Neutrophil (primary cell): ENCODE results near the gene TOPBP1.

Experiments used
- H3K27ac ChIP-seq: fragments of 200-600 bp; sonication (generic); 2 replicates; pipeline ENCODE4 v1.5.1; 2016; ENCODE audit warnings: mild to moderate bottlenecking, moderate library complexity
- H3K27me3 ChIP-seq: fragments of 200-600 bp; sonication (generic); 2 replicates; pipeline ENCODE4 v1.6.0; 2016; ENCODE audit warnings: mild to moderate bottlenecking
- H3K36me3 ChIP-seq: fragments of 200-600 bp; sonication (generic); 2 replicates; pipeline ENCODE4 v1.5.1; 2017
- H3K4me1 ChIP-seq, 2 experiments: fragments of 200-600 bp in 1 of 2; sonication (generic) in 1 of 2; 1 replicate in 1 of 2; 2 replicates in 1 of 2; pipeline versions ENCODE4 v1.5.1 to v1.6.1; 2013 to 2016; ENCODE audit warnings: low read depth in 1 of 2, low read length in 1 of 2, mild to moderate bottlenecking in 1 of 2, moderate library complexity in 1 of 2; ENCODE audit not compliant: control insufficient read depth in 1 of 2, insufficient read depth in 1 of 2
- H3K4me3 ChIP-seq, 2 experiments: fragments of 200-600 bp in 1 of 2; sonication (generic) in 1 of 2; 1 replicate in 1 of 2; 2 replicates in 1 of 2; pipeline ENCODE4 v1.5.1; 2013 to 2016; ENCODE audit warnings: low read depth in 1 of 2, low read length in 1 of 2, mild to moderate bottlenecking in 1 of 2, moderate library complexity in 1 of 2
- H3K9me3 ChIP-seq: fragments of 200-600 bp; sonication (generic); 2 replicates; pipeline ENCODE4 v1.5.1; 2016
- CTCF ChIP-seq: fragments of 200-600 bp; sonication (generic); IDR thresholded peaks from 2 replicates; pipeline ENCODE4 v1.5.1; 2016; ENCODE audit warnings: antibody characterized with exemption

TOPBP1 gene

DNA sequence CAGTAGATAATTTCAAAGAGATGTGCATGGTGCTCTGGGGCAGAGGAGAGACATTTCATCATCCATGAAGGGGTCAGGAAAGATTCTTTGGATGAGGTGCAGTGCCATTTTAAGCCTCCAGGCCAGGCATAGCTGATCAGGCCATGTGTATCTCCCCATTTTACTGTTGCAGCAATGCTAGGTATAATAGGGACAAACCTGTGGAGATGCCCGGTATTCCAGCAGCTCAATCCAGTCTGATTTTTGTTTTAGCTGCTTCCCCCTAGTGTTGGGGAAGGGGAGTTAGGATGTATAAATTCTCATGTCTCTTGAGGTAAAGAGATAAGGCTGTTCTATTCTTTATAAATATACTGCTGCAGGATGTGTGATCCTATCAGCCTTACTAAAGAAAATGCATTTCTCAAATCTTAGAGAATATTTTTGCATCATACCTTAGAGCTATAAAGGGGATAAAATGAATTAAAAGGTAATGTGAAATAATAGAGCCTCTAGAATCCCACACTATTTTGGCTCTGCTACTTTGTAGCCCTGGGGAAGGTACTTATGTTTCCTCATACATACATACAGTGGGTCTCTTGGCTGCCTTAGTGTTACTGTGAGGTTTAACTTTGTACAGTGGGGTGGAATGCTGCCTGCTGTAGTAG, 83.1 kb downstream of the TOPBP1 start:
- Histone ChIP-seq H3K9me3 (no peaks in the 10 kb centered on the region), H3K27ac (peak overlapping the region; percentile 46), H3K27me3 (no peaks in the 10 kb centered on the region), H3K36me3 (peaks cover 75% of the 10 kb centered on the region), H3K4me1 (peaks cover 35 to 37% of the 10 kb centered on the region in 2 experiments), H3K4me3 (no peak overlapping the region)
- TF ChIP-seq CTCF, result no peak

DNA sequence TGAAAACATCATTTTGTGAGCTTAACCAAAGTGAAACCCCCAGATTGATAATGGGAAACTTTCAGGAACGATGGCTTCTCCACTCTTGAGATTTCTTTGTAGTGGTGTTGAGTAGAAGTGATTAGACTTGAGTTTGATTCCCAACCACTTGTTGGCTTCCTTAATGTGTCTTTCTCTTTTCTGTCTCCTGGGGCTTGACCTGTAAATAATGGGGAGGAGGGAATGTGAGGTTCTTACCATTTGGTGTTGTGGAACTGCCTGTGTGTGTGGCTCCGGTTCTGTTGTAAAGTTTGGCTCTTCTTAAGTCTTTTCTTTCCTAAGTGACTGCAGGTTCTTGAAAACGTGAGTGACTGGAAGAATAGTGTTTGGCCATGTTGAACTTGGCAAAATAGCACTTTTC, 85.6 kb downstream of the TOPBP1 start:
- Histone ChIP-seq H3K36me3 (peaks cover 50% of the 10 kb centered on the region), H3K27me3 (no peaks in the 10 kb centered on the region), H3K4me1 (peaks cover 54% of the 10 kb centered on the region in 2 experiments), H3K9me3 (no peaks in the 10 kb centered on the region), H3K27ac (peak overlapping the region; percentile 99), H3K4me3 (peak overlapping the region; percentile 86 to 88)
- TF ChIP-seq CTCF, result no peak

- H3K27ac ChIP-seq, result peak overlapping the region; percentile 99
- H3K36me3 ChIP-seq, result peaks cover 41% of the 10 kb centered on the region
- TF ChIP-seq CTCF, result no peak
- no peaks in the 10 kb centered on the region for H3K9me3 ChIP-seq
- H3K27me3 ChIP-seq, result no peaks in the 10 kb centered on the region
- H3K4me3 ChIP-seq, result peak overlapping the region; percentile 86 to 88
- H3K4me1 ChIP-seq, result peaks cover 58 to 64% of the 10 kb centered on the region in 2 experiments
These were observed 86.7 kb downstream of the TOPBP1 start for GRCh38 chr3:133575086-133575485.

- H3K4me1 ChIP-seq, result peaks cover 57 to 62% of the 10 kb centered on the region in 2 experiments
- H3K27ac ChIP-seq, result peak overlapping the region; percentile 99
- H3K4me3 ChIP-seq, result peak overlapping the region; percentile 86 to 88
- peak; percentile 21 for TF ChIP-seq CTCF
- H3K36me3 ChIP-seq, result peaks cover 35% of the 10 kb centered on the region
- H3K9me3 ChIP-seq, result no peaks in the 10 kb centered on the region
- no peaks in the 10 kb centered on the region for H3K27me3 ChIP-seq
These were observed 87.4 kb downstream of the TOPBP1 start for GRCh38 chr3:133574260-133574881.

GRCh38 chr3:133573629-133574194, 88.0 kb downstream of the TOPBP1 start, which contains the start of gene CDV3:
CDV3 (plus strand) TSS chr3:133573686; CDS start chr3:133574045, 359 bp downstream.
- Histone ChIP-seq H3K27ac (peak within 1 kb of the TSS; percentile 99), H3K4me1 (peaks cover 50 to 55% of the 10 kb centered on the region in 2 experiments), H3K4me3 (peak within 1 kb of the TSS; percentile 86 to 88), H3K9me3 (no peaks in the 10 kb centered on the region), H3K36me3 (peaks cover 28% of the 10 kb centered on the region), H3K27me3 (no peaks in the 10 kb centered on the region)
- peak; percentile 29 for TF ChIP-seq CTCF
